RWPE2 (cell line): ENCODE measurements around the gene GPR152.
A peak's percentile ranks its signal among the peaks of the same experiment; 100 is the strongest.

Experiments used
- ATAC-seq: fragments of 200-7000 bp; cut with Tn5 transposase; 3 replicates; pipeline ENCODE4 v1.9.1; 2021; ENCODE audit warnings: low read depth
- DNase-seq: peaks from one replicate; pipeline ENCODE4 v3.0.0-alpha.2; 2020; ENCODE audit warnings: low spot score
- H3K27ac ChIP-seq: fragments of 450-650 bp; 2 replicates; pipeline ENCODE4 v1.5.1; 2017; ENCODE audit warnings: mild to moderate bottlenecking; ENCODE audit not compliant: poor library complexity, severe bottlenecking
- H3K27me3 ChIP-seq: fragments of 250-450 bp; sonication (Bioruptor Pico); 2 replicates; pipeline ENCODE4 v1.5.1; 2021; ENCODE audit warnings: mild to moderate bottlenecking, moderate library complexity; ENCODE audit not compliant: insufficient read depth, poor library complexity, severe bottlenecking
- H3K36me3 ChIP-seq: fragments of 250-450 bp; sonication (Bioruptor Pico); 2 replicates; pipeline ENCODE4 v1.5.1; 2020; ENCODE audit warnings: low read depth, mild to moderate bottlenecking, moderate library complexity
- H3K4me1 ChIP-seq: fragments of 250-450 bp; sonication (Bioruptor Pico); 2 replicates; pipeline ENCODE4 v1.5.1; 2021; ENCODE audit warnings: mild to moderate bottlenecking, moderate library complexity; ENCODE audit not compliant: insufficient read depth, poor library complexity, severe bottlenecking
- H3K4me3 ChIP-seq: fragments of 250-450 bp; sonication (Bioruptor Pico); 2 replicates; pipeline ENCODE4 v1.5.1; 2021; ENCODE audit warnings: mild to moderate bottlenecking, moderate library complexity; ENCODE audit not compliant: severe bottlenecking
- H3K9me3 ChIP-seq: fragments of 250-450 bp; sonication (Bioruptor Pico); 2 replicates; pipeline ENCODE4 v1.5.1; 2021; ENCODE audit warnings: mild to moderate bottlenecking, moderate library complexity; ENCODE audit not compliant: severe bottlenecking
- TF ChIP-seq, protein P1 (sequence below): fragments of 450-650 bp; IDR thresholded peaks from one replicate; pipeline ENCODE4 v1.5.1; 2017; ENCODE audit warnings: mild to moderate bottlenecking, moderate library complexity; ENCODE audit not compliant: poor library complexity, severe bottlenecking

The GPR152 gene

DNA sequence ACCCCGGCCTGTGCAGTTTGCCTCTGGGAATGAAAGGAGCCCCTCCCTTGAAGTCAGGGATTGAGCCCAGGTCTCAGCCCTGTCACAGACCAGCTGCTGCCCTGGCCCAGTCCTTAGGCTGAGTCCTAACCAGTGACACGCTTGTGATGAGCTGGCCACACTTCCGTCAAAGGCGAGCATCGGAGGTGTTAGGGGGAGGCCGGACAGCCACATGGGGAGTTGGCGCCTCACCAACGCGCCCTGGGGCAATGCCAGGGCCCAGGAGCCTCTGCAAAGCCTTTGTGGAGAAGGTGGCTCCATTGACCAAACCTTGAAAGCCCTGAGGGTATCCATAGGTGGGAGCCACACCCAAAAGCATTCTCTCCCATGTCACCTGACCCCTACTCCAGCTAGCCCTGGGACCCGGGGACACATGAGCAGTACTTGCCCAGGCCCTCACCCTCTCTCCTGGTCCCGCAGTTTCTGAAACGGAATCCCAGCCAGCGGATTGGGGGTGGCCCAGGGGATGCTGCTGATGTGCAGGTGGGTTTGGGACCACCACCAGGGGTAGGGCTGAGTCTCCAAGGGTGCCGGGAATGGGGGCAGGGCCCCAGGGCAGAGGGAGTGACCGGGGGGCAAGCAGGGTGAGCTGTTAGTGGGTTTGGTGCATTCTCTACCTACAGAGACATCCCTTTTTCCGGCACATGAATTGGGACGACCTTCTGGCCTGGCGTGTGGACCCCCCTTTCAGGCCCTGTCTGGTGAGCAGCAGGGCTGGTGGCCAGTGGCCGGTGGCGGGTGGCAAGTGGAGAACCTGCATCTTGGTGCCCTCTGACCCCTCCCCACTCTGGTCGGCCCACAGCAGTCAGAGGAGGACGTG, 18.8 kb downstream of the GPR152 start:
- peaks cover 4% of the 10 kb centered on the region for H3K4me1 ChIP-seq
- H3K9me3 ChIP-seq = no peaks in the 10 kb centered on the region
- ATAC-seq = no peak
- peaks cover 58% of the 10 kb centered on the region for H3K36me3 ChIP-seq
- no peak overlapping the region for H3K4me3 ChIP-seq
- H3K27ac ChIP-seq = no peak overlapping the region
- no peaks in the 10 kb centered on the region for H3K27me3 ChIP-seq
- no peak for DNase-seq
- TF ChIP-seq, protein P1, sequence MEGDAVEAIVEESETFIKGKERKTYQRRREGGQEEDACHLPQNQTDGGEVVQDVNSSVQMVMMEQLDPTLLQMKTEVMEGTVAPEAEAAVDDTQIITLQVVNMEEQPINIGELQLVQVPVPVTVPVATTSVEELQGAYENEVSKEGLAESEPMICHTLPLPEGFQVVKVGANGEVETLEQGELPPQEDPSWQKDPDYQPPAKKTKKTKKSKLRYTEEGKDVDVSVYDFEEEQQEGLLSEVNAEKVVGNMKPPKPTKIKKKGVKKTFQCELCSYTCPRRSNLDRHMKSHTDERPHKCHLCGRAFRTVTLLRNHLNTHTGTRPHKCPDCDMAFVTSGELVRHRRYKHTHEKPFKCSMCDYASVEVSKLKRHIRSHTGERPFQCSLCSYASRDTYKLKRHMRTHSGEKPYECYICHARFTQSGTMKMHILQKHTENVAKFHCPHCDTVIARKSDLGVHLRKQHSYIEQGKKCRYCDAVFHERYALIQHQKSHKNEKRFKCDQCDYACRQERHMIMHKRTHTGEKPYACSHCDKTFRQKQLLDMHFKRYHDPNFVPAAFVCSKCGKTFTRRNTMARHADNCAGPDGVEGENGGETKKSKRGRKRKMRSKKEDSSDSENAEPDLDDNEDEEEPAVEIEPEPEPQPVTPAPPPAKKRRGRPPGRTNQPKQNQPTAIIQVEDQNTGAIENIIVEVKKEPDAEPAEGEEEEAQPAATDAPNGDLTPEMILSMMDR = no peak

DNA sequence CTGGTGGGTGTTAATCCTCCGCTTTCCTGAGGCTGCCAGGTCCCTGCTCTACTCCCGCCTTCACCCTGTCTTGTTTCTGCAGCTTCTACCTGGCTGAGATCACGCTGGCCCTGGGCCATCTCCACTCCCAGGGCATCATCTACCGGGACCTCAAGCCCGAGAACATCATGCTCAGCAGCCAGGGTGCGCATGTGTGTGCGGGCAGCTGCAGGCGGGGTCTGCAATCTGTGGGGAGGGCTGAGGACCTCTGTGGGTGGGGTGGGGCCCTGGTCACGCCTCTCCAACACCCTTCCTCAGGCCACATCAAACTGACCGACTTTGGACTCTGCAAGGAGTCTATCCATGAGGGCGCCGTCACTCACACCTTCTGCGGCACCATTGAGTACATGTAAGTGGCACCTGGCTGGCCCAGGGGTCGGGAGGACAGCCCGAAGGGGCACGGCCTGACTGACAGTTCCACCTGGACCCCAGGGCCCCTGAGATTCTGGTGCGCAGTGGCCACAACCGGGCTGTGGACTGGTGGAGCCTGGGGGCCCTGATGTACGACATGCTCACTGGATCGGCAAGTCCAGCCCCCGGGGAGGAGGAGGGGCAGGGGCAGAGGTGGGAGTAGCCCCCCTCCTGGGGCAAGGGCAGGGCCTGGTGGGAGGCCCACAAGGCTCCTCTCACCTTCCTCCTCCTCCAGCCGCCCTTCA, 19.7 kb downstream of the GPR152 start:
- TF ChIP-seq, protein P1 = no peak
- Histone ChIP-seq H3K27ac (no peak overlapping the region), H3K9me3 (no peaks in the 10 kb centered on the region), H3K36me3 (peaks cover 57% of the 10 kb centered on the region), H3K4me3 (no peak overlapping the region), H3K27me3 (no peaks in the 10 kb centered on the region), H3K4me1 (peaks cover 4% of the 10 kb centered on the region)
- ATAC-seq = no peak
- no peak for DNase-seq

DNA sequence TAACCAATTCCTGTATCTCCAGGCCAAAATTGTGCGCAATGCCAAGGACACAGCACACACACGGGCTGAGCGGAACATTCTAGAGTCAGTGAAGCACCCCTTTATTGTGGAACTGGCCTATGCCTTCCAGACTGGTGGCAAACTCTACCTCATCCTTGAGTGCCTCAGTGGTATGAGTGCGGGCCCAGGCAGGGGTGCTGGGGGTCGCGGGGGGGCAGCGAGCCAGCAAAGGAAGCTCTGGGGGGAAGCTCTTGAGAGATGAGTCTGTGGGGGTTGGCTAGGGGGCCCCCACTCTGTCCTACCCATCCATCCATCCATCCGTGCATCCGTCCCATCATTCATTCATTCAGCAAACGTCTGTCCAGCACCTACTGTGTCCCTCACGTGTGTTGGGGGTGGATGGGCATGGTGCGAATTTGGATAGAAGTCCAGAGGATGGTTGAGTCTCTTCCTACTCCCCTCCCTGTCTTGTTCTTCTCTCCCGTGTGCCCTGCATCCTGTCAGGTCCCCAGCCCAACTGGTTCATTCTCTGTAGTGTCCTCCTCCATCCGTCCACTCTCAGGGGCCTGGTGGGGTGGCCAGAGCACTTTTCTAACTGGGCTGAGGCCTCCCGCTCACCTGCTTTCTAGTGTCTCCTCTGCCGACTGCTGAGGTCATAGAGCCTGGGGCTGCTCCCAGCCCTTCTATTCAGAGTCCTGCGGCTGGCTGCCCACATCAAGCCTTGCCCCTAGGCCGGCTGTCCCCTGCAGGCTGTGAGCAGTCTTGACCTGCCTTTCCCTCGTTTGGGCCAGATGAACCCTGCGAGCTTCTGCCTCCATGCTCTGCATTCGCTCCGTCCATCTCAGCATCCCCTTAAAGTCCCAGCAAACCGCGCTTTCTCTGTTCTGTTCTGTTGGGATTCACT, 20.9 kb downstream of the GPR152 start:
- Histone ChIP-seq H3K9me3 (no peaks in the 10 kb centered on the region), H3K36me3 (peaks cover 54% of the 10 kb centered on the region), H3K4me3 (no peak overlapping the region), H3K27me3 (no peaks in the 10 kb centered on the region), H3K4me1 (peaks cover 4% of the 10 kb centered on the region), H3K27ac (no peak overlapping the region)
- DNase-seq (no peak), ATAC-seq (no peak)
- TF ChIP-seq, protein P1 = no peak

DNA sequence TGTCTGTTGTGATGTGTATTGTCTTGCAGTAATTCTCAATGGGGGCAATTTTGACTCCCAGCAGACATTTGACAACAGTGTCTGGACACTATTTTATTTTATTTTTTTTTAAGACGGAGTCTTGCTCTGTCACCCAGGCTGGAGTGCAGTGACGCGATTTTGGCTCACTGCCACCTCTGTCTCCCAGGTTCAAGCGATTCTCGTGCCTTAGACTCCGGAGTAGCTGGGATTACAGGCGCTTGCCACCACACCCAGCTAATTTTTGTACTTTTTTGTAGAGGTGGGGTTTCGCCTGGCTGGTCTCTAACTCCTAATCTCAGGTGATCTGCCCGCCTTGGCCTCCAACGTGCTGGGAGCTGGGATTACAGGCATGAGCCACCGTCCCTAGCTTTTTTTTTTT, 22.8 kb downstream of the GPR152 start:
- no peaks in the 10 kb centered on the region for H3K27me3 ChIP-seq
- peak overlapping the region; percentile 39 for H3K27ac ChIP-seq
- peaks cover 4% of the 10 kb centered on the region for H3K4me1 ChIP-seq
- H3K4me3 ChIP-seq = no peak overlapping the region
- no peaks in the 10 kb centered on the region for H3K9me3 ChIP-seq
- ATAC-seq (no peak), DNase-seq (no peak)
- TF ChIP-seq, protein P1 = no peak
- peaks cover 54% of the 10 kb centered on the region for H3K36me3 ChIP-seq
